Measurements from ENCODE around the gene PLEKHG4.

PLEKHG4 gene

GRCh38 chr16:67263201-67263600, 16.1 kb upstream of the PLEKHG4 start:
- in situ Hi-C loops (cut with HindIII; ENCODE audit: low sequenced_read_pairs): loop anchor here (10.0 kb wide), 1 partner anchor 182 kb away; no protein-coding TSS in a partner anchor

- in situ Hi-C loops (cut with HindIII; ENCODE audit: low sequenced_read_pairs): loop anchor here (10.0 kb wide), 1 partner anchor 181 kb away; no protein-coding TSS in a partner anchor
These were observed 15.1 kb upstream of the PLEKHG4 start for GRCh38 chr16:67264277-67264676.

- in situ Hi-C loops (cut with HindIII; ENCODE audit: low sequenced_read_pairs): loop anchor here (10.0 kb wide), 1 partner anchor 180 kb away; no protein-coding TSS in a partner anchor
These were observed 14.5 kb upstream of the PLEKHG4 start for GRCh38 chr16:67264866-67265265.

GRCh38 chr16:67265834-67266233, 13.5 kb upstream of the PLEKHG4 start:
- in situ Hi-C loops (cut with HindIII; ENCODE audit: low sequenced_read_pairs): loop anchor here (10.0 kb wide), 1 partner anchor 179 kb away; no protein-coding TSS in a partner anchor

- in situ Hi-C loops (cut with HindIII; ENCODE audit: low sequenced_read_pairs): loop anchor here (10.0 kb wide), 1 partner anchor 177 kb away; no protein-coding TSS in a partner anchor
These were observed 11.2 kb upstream of the PLEKHG4 start for GRCh38 chr16:67268136-67268579.

- in situ Hi-C loops (cut with HindIII; ENCODE audit: low sequenced_read_pairs): loop anchor here (10.0 kb wide), 1 partner anchor 175 kb away; no protein-coding TSS in a partner anchor
These were observed 9.6 kb upstream of the PLEKHG4 start for GRCh38 chr16:67269766-67270165.

GRCh38 chr16:67270931-67271338, 8.4 kb upstream of the PLEKHG4 start:
- in situ Hi-C loops (cut with HindIII; ENCODE audit: low sequenced_read_pairs): no loop called here

- in situ Hi-C loops (cut with HindIII; ENCODE audit: low sequenced_read_pairs): no loop called here
These were observed 7.9 kb upstream of the PLEKHG4 start for GRCh38 chr16:67271446-67271845.

GRCh38 chr16:67275321-67275720, 4.0 kb upstream of the PLEKHG4 start:
- in situ Hi-C loops (cut with HindIII; ENCODE audit: low sequenced_read_pairs): no loop called here

GRCh38 chr16:67277294-67277998, 1.9 kb upstream of the PLEKHG4 start:
- in situ Hi-C loops (cut with HindIII; ENCODE audit: low sequenced_read_pairs): no loop called here

- in situ Hi-C loops (cut with HindIII; ENCODE audit: low sequenced_read_pairs): no loop called here
These were observed 1.1 kb upstream of the PLEKHG4 start for GRCh38 chr16:67277999-67278772.

GRCh38 chr16:67278773-67279295, 498 bp upstream of the PLEKHG4 start:
- in situ Hi-C loops (cut with HindIII; ENCODE audit: low sequenced_read_pairs): no loop called here

GRCh38 chr16:67280090-67281015, 1.0 kb downstream of the PLEKHG4 start:
- in situ Hi-C loops (cut with HindIII; ENCODE audit: low sequenced_read_pairs): loop anchor here (5.0 kb wide), 1 partner anchor 87 kb away; no protein-coding TSS in a partner anchor

- in situ Hi-C loops (cut with HindIII; ENCODE audit: low sequenced_read_pairs): loop anchor here (5.0 kb wide), 1 partner anchor 86 kb away; no protein-coding TSS in a partner anchor
These were observed 2.5 kb downstream of the PLEKHG4 start for GRCh38 chr16:67281536-67282446.

- in situ Hi-C loops (cut with HindIII; ENCODE audit: low sequenced_read_pairs): loop anchor here (5.0 kb wide), 1 partner anchor 85 kb away; no protein-coding TSS in a partner anchor
These were observed 3.1 kb downstream of the PLEKHG4 start for GRCh38 chr16:67282447-67282805.

GRCh38 chr16:67283039-67283825, 3.9 kb downstream of the PLEKHG4 start:
- in situ Hi-C loops (cut with HindIII; ENCODE audit: low sequenced_read_pairs): loop anchor here (5.0 kb wide), 1 partner anchor 84 kb away; no protein-coding TSS in a partner anchor

- in situ Hi-C loops (cut with HindIII; ENCODE audit: low sequenced_read_pairs): loop anchor here (5.0 kb wide), 1 partner anchor 83 kb away; no protein-coding TSS in a partner anchor
These were observed 4.7 kb downstream of the PLEKHG4 start for GRCh38 chr16:67283826-67284555.
